GM18511 (cell line): ENCODE measurements around the gene FBXO28.
"Not testable (repeated sequence)": the region's sequence is repeated elsewhere in the genome, so short reads cannot be mapped to it uniquely, and the experiment has no call there.

Experiments used
- ATAC-seq: cut with Tn5 transposase; IDR thresholded peaks from one replicate; pipeline ENCODE4 v1.9.1; 2021; ENCODE audit warnings: mild to moderate bottlenecking, moderate library complexity; ENCODE audit not compliant: unreplicated experiment

The FBXO28 gene

GRCh38 chr1:224113918-224114786 lies at the start of gene FBXO28:
Gene FBXO28 (plus strand): TSS chr1:224114111. CDS start chr1:224114130, 19 bp downstream.
- peak; percentile 97 for ATAC-seq

- ATAC-seq, result no peak
Measured at GRCh38 chr1:224064150-224064549, 49.8 kb upstream of the FBXO28 start.

GRCh38 chr1:224065455-224065854 lies 48.5 kb upstream of the FBXO28 start:
- ATAC-seq, result no peak

- ATAC-seq, result no peak
Measured at GRCh38 chr1:224067207-224067606, 46.7 kb upstream of the FBXO28 start.

GRCh38 chr1:224067621-224068457 lies 46.1 kb upstream of the FBXO28 start:
- no peak for ATAC-seq

GRCh38 chr1:224068458-224069072 lies 45.3 kb upstream of the FBXO28 start:
- no peak for ATAC-seq

GRCh38 chr1:224069138-224069537 lies 44.8 kb upstream of the FBXO28 start:
- no peak for ATAC-seq

GRCh38 chr1:224070521-224070920 lies 43.4 kb upstream of the FBXO28 start:
- no peak for ATAC-seq

- ATAC-seq, result no peak
Measured at GRCh38 chr1:224076407-224076806, 37.5 kb upstream of the FBXO28 start.

- ATAC-seq, result not testable (repeated sequence)
Measured at GRCh38 chr1:224079644-224080043, 34.3 kb upstream of the FBXO28 start.

GRCh38 chr1:224080115-224080774 lies 33.7 kb upstream of the FBXO28 start:
- no peak for ATAC-seq

GRCh38 chr1:224081604-224082003 lies 32.3 kb upstream of the FBXO28 start:
- no peak for ATAC-seq

GRCh38 chr1:224082146-224082545 lies 31.8 kb upstream of the FBXO28 start:
- ATAC-seq, result no peak

GRCh38 chr1:224084867-224085266 lies 29.0 kb upstream of the FBXO28 start:
- ATAC-seq, result no peak

GRCh38 chr1:224085421-224086108 lies 28.3 kb upstream of the FBXO28 start:
- ATAC-seq, result no peak

- no peak for ATAC-seq
Measured at GRCh38 chr1:224087286-224087794, 26.6 kb upstream of the FBXO28 start.

- no peak for ATAC-seq
Measured at GRCh38 chr1:224089583-224089982, 24.3 kb upstream of the FBXO28 start.

GRCh38 chr1:224090116-224090515 lies 23.8 kb upstream of the FBXO28 start:
- ATAC-seq, result no peak

- no peak for ATAC-seq
Measured at GRCh38 chr1:224092111-224092510, 21.8 kb upstream of the FBXO28 start.

- ATAC-seq, result no peak
Measured at GRCh38 chr1:224092601-224093000, 21.3 kb upstream of the FBXO28 start.
